Fibroblast of lung (primary cell): Measurements from ENCODE around the gene AHCYL1.

Source experiments
- CTCF ChIP-seq, 2 donors: IDR thresholded peaks in 1 of 2; conservative IDR thresholded peaks in 1 of 2; 1 replicate in 1 of 2; 2 replicates in 1 of 2; pipeline ENCODE4 v1.5.1; 2011 to 2012; ENCODE audit warnings: low read length in 2 of 2, control low read depth in 1 of 2, inconsistent platforms in 1 of 2, low read depth in 1 of 2, mild to moderate bottlenecking in 1 of 2
- EZH2 ChIP-seq: IDR thresholded peaks from 2 replicates; pipeline ENCODE4 v1.5.1; 2012; ENCODE audit warnings: low read length, control low read depth, mild to moderate bottlenecking; ENCODE audit errors: missing control alignments

DNA sequence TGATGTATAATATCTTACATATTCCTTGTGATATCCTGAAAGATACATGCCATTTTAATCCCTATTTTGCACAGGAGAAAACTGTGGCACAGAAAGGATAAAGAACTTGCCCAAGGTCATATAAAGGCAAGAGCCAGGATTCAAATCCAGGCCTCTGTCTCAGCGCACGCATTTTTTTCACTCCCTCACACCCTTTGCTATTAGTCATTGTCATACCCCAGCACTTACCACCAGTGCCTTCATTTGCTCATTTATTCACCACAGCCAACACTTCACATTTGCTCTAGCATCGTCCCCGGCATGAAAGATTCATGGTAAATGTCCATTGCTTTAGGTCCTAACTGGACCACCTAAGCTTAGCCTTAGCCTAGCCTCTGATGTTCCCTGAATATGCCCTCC is 71.7 kb downstream of the AHCYL1 start:
- no peak for TF ChIP-seq CTCF (conservative IDR thresholded peaks at IDR 0.05 in 1 of 2, IDR thresholded peaks at IDR 0.05 in 1 of 2; ENCODE audit: low read depth in 1 of 2, low read length in 2 of 2)
- TF ChIP-seq EZH2 = no peak
